ENCODE results near the gene MYBPHL. TPM values are rescaled to one million over a fixed set of nuclear protein-coding genes. Genes with fewer than 3 reads are reported as not detected.
A peak's percentile ranks its signal among the peaks of the same experiment; 100 is the strongest.

MYBPHL gene
- total RNA-seq, 4 donors from 2014 or later, result not detected

DNA sequence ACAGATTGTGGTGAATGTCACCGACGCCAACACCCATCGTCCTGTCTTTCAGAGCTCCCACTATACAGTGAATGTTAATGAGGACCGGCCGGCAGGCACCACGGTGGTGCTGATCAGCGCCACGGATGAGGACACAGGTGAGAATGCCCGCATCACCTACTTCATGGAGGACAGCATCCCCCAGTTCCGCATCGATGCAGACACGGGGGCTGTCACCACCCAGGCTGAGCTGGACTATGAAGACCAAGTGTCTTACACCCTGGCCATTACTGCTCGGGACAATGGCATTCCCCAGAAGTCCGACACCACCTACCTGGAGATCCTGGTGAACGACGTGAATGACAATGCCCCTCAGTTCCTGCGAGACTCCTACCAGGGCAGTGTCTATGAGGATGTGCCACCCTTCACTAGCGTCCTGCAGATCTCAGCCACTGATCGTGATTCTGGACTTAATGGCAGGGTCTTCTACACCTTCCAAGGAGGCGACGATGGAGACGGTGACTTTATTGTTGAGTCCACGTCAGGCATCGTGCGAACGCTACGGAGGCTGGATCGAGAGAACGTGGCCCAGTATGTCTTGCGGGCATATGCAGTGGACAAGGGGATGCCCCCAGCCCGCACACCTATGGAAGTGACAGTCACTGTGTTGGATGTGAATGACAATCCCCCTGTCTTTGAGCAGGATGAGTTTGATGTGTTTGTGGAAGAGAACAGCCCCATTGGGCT, 54.5 kb downstream of the MYBPHL start:
- DNase-seq (ENCODE audit: low spot score in 2 of 2), result no peak
- TF ChIP-seq, protein P1, sequence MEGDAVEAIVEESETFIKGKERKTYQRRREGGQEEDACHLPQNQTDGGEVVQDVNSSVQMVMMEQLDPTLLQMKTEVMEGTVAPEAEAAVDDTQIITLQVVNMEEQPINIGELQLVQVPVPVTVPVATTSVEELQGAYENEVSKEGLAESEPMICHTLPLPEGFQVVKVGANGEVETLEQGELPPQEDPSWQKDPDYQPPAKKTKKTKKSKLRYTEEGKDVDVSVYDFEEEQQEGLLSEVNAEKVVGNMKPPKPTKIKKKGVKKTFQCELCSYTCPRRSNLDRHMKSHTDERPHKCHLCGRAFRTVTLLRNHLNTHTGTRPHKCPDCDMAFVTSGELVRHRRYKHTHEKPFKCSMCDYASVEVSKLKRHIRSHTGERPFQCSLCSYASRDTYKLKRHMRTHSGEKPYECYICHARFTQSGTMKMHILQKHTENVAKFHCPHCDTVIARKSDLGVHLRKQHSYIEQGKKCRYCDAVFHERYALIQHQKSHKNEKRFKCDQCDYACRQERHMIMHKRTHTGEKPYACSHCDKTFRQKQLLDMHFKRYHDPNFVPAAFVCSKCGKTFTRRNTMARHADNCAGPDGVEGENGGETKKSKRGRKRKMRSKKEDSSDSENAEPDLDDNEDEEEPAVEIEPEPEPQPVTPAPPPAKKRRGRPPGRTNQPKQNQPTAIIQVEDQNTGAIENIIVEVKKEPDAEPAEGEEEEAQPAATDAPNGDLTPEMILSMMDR (IDR thresholded peaks at IDR 0.05), result no peak
- TF ChIP-seq EP300 (IDR thresholded peaks at IDR 0.05) (no peak), POLR2A (IDR thresholded peaks at IDR 0.05) (no peak)
- Histone ChIP-seq H3K4me3 (no peak overlapping the region), H3K9me3 (no peaks in the 10 kb centered on the region), H3K36me3 (peaks cover 0 to 12% (median 0%) of the 10 kb centered on the region in 3 donors), H3K27ac (peak overlapping the region in 3 of 4 donors; percentile 68 to 93 (median 92)), H3K27me3 (no peaks in the 10 kb centered on the region), H3K4me1 (peaks cover 0 to 68% (median 27%) of the 10 kb centered on the region in 4 donors)
- 94 to 97% methylated on average over 29 to 31 of the region's 31 CpGs for WGBS, 2 donors

DNA sequence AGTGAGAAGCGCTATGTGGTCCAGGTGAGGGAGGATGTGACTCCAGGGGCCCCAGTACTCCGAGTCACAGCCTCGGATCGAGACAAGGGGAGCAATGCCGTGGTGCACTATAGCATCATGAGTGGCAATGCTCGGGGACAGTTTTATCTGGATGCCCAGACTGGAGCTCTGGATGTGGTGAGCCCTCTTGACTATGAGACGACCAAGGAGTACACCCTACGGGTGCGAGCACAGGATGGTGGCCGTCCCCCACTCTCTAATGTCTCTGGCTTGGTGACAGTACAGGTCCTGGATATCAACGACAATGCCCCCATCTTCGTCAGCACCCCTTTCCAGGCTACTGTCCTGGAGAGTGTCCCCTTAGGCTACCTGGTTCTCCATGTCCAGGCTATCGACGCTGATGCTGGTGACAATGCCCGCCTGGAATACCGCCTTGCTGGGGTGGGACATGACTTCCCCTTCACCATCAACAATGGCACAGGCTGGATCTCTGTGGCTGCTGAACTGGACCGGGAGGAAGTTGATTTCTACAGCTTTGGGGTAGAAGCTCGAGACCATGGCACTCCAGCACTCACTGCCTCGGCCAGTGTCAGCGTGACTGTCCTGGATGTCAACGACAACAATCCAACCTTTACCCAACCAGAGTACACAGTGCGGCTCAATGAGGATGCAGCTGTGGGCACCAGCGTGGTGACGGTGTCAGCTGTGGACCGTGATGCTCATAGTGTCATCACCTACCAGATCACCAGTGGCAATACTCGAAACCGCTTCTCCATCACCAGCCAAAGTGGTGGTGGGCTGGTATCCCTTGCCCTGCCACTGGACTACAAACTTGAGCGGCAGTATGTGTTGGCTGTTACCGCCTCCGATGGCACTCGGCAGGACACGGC, 55.3 kb downstream of the MYBPHL start:
- H3K9me3 ChIP-seq, result no peaks in the 10 kb centered on the region
- no peak overlapping the region for H3K4me3 ChIP-seq
- H3K27me3 ChIP-seq, result no peaks in the 10 kb centered on the region
- H3K27ac ChIP-seq, result peak overlapping the region in 1 of 4 donors; percentile 86
- no peak for DNase-seq (ENCODE audit: low spot score in 2 of 2)
- H3K36me3 ChIP-seq, result peaks cover 0 to 12% (median 0%) of the 10 kb centered on the region in 3 donors
- TF ChIP-seq POLR2A (IDR thresholded peaks at IDR 0.05), result no peak
- TF ChIP-seq, protein P1 (IDR thresholded peaks at IDR 0.05), result no peak
- TF ChIP-seq EP300 (IDR thresholded peaks at IDR 0.05), result no peak
- peaks cover 0 to 66% (median 27%) of the 10 kb centered on the region in 4 donors for H3K4me1 ChIP-seq
- WGBS, 2 donors, result 93 to 96% methylated on average over 32 of the region's 32 CpGs

DNA sequence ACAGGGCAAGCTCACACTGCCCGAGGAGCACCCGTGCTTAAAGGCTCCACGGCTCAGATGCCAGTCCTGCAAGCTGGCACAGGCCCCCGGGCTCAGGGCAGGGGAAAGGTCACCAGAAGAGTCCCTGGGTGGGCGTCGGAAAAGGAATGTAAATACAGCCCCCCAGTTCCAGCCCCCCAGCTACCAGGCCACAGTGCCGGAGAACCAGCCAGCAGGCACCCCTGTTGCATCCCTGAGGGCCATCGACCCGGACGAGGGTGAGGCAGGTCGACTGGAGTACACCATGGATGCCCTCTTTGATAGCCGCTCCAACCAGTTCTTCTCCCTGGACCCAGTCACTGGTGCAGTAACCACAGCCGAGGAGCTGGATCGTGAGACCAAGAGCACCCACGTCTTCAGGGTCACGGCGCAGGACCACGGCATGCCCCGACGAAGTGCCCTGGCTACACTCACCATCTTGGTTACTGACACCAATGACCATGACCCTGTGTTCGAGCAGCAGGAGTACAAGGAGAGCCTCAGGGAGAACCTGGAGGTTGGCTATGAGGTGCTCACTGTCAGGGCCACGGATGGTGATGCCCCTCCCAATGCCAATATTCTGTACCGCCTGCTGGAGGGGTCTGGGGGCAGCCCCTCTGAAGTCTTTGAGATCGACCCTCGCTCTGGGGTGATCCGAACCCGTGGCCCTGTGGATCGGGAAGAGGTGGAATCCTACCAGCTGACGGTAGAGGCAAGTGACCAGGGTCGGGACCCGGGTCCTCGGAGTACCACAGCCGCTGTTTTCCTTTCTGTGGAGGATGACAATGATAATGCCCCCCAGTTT, 56.1 kb downstream of the MYBPHL start:
- DNase-seq (ENCODE audit: low spot score in 2 of 2), result no peak
- Histone ChIP-seq H3K9me3 (no peaks in the 10 kb centered on the region), H3K4me3 (peak overlapping the region in 3 of 4 donors; percentile 48 to 75 (median 70)), H3K36me3 (peaks cover 0 to 12% (median 0%) of the 10 kb centered on the region in 3 donors), H3K27ac (peak overlapping the region in 3 of 4 donors; percentile 26 to 86 (median 34)), H3K27me3 (no peaks in the 10 kb centered on the region), H3K4me1 (peaks cover 0 to 64% (median 26%) of the 10 kb centered on the region in 4 donors)
- 84 to 86% methylated on average over 24 to 31 of the region's 33 CpGs for WGBS, 2 donors
- TF ChIP-seq EP300 (IDR thresholded peaks at IDR 0.05) (no peak), POLR2A (IDR thresholded peaks at IDR 0.05) (no peak)
- TF ChIP-seq, protein P1 (IDR thresholded peaks at IDR 0.05), result no peak

DNA sequence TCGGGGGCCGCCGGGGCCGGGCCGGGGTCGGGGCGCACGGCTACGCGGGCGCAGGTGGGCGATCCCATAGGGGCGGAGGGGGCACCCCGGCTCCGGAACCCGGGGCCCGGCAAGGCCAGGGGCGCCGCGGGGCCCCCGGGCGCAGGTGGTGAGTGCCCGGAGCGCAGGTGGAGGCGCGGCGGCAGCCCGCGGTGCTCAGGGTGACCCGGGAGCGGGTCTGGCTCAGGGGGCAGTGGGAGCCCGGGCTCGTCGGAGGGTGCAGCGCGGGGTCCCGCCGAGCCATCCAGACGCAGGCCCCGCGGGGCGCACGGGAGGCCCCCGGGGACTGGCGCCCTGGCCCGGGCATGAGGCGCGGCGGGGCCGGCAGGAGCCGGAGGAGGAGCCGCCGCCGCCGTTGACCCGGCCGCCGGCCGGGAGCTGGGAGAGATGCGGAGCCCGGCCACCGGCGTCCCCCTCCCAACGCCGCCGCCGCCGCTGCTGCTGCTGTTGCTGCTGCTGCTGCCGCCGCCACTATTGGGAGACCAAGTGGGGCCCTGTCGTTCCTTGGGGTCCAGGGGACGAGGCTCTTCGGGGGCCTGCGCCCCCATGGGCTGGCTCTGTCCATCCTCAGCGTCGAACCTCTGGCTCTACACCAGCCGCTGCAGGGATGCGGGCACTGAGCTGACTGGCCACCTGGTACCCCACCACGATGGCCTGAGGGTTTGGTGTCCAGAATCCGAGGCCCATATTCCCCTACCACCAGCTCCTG, 57.0 kb downstream of the MYBPHL start:
- H3K4me1 ChIP-seq, result peaks cover 0 to 56% (median 21%) of the 10 kb centered on the region in 4 donors
- H3K36me3 ChIP-seq, result peaks cover 0 to 12% (median 0%) of the 10 kb centered on the region in 3 donors
- no peaks in the 10 kb centered on the region for H3K27me3 ChIP-seq
- DNase-seq (ENCODE audit: low spot score in 2 of 2), result no peak
- TF ChIP-seq, protein P1 (IDR thresholded peaks at IDR 0.05), result no peak
- TF ChIP-seq EP300 (IDR thresholded peaks at IDR 0.05), result no peak
- TF ChIP-seq POLR2A (IDR thresholded peaks at IDR 0.05), result no peak
- WGBS, 2 donors, result 0 to 6% methylated on average over 26 to 38 of the region's 80 CpGs
- no peaks in the 10 kb centered on the region for H3K9me3 ChIP-seq
- H3K27ac ChIP-seq, result peak overlapping the region in 3 of 4 donors; percentile 26 to 86 (median 34)
- peak overlapping the region; percentile 40 to 75 (median 59) for H3K4me3 ChIP-seq
